ENCODE measurements around the gene MTUS2.

DNA sequence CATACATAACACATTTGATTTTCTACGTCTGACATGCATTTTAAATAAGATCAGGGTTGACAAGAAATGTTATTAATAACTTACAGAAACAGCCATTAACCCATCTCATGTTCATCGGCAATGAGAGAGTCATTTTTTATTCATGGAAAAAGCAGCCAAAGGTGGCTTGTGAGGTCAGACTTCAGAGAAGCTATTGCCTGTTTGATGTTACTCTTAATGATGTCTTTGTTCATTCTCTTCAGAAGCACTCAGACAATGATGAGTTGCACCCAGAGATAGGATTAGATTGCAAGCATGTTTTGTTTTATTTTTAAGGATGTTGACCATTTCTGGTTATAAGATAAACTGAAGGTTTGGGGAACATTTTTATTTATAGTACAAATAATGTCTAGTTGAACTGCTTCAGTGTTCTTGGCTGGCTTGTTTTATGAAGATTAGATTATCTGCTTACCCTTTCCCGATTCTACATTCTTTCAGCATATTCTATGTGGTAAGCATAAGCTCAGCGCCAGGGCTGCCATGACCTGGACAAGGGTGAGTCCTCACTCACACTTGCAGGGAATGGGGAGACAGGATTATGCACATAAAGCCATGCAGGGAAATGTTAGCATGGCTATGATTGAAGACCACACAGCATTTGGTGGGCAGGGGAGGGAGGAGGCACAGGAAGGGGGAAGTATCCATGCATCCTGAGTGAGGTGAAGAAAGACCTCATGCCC lies 288.1 kb downstream of the MTUS2 start:
- no peak for TF ChIP-seq POLR2A (IDR thresholded peaks at IDR 0.05)
- no peak for TF ChIP-seq POLR2AphosphoS5 (IDR thresholded peaks at IDR 0.05)
- TF ChIP-seq, protein P1, sequence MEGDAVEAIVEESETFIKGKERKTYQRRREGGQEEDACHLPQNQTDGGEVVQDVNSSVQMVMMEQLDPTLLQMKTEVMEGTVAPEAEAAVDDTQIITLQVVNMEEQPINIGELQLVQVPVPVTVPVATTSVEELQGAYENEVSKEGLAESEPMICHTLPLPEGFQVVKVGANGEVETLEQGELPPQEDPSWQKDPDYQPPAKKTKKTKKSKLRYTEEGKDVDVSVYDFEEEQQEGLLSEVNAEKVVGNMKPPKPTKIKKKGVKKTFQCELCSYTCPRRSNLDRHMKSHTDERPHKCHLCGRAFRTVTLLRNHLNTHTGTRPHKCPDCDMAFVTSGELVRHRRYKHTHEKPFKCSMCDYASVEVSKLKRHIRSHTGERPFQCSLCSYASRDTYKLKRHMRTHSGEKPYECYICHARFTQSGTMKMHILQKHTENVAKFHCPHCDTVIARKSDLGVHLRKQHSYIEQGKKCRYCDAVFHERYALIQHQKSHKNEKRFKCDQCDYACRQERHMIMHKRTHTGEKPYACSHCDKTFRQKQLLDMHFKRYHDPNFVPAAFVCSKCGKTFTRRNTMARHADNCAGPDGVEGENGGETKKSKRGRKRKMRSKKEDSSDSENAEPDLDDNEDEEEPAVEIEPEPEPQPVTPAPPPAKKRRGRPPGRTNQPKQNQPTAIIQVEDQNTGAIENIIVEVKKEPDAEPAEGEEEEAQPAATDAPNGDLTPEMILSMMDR (IDR thresholded peaks at IDR 0.05), result no peak
